Measurements from ENCODE around the gene ACAN. TPM values are rescaled to one million over a fixed set of nuclear protein-coding genes. Genes with fewer than 3 reads are reported as not detected.

The ACAN gene
- total and polyA plus RNA-seq, 2 of the 8 experiments (the other 6 are each of a cell fraction or from before 2014, with no cell fraction given), result 0.71 to 0.73 TPM

DNA sequence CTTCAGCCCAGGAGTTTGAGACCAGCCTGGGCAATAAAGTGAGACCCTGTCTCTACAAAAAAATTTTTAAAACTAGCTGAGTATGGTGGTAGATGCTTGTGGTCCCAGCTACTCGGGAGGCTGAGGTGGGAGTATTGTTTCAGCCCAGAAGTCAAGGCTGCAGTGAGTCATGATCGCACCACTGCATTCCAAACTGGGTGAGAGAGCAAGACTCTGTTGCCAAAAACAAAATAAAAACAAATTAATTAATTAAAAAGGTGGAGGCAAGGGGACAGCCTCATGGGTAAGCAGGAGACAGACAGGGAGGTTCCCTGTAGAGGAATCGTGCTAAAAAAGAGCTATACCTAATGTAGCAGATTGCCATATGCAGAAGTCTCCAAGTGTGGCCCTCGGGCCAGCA lies 79.5 kb downstream of the ACAN start (continued):
- TF ChIP-seq, protein P1, sequence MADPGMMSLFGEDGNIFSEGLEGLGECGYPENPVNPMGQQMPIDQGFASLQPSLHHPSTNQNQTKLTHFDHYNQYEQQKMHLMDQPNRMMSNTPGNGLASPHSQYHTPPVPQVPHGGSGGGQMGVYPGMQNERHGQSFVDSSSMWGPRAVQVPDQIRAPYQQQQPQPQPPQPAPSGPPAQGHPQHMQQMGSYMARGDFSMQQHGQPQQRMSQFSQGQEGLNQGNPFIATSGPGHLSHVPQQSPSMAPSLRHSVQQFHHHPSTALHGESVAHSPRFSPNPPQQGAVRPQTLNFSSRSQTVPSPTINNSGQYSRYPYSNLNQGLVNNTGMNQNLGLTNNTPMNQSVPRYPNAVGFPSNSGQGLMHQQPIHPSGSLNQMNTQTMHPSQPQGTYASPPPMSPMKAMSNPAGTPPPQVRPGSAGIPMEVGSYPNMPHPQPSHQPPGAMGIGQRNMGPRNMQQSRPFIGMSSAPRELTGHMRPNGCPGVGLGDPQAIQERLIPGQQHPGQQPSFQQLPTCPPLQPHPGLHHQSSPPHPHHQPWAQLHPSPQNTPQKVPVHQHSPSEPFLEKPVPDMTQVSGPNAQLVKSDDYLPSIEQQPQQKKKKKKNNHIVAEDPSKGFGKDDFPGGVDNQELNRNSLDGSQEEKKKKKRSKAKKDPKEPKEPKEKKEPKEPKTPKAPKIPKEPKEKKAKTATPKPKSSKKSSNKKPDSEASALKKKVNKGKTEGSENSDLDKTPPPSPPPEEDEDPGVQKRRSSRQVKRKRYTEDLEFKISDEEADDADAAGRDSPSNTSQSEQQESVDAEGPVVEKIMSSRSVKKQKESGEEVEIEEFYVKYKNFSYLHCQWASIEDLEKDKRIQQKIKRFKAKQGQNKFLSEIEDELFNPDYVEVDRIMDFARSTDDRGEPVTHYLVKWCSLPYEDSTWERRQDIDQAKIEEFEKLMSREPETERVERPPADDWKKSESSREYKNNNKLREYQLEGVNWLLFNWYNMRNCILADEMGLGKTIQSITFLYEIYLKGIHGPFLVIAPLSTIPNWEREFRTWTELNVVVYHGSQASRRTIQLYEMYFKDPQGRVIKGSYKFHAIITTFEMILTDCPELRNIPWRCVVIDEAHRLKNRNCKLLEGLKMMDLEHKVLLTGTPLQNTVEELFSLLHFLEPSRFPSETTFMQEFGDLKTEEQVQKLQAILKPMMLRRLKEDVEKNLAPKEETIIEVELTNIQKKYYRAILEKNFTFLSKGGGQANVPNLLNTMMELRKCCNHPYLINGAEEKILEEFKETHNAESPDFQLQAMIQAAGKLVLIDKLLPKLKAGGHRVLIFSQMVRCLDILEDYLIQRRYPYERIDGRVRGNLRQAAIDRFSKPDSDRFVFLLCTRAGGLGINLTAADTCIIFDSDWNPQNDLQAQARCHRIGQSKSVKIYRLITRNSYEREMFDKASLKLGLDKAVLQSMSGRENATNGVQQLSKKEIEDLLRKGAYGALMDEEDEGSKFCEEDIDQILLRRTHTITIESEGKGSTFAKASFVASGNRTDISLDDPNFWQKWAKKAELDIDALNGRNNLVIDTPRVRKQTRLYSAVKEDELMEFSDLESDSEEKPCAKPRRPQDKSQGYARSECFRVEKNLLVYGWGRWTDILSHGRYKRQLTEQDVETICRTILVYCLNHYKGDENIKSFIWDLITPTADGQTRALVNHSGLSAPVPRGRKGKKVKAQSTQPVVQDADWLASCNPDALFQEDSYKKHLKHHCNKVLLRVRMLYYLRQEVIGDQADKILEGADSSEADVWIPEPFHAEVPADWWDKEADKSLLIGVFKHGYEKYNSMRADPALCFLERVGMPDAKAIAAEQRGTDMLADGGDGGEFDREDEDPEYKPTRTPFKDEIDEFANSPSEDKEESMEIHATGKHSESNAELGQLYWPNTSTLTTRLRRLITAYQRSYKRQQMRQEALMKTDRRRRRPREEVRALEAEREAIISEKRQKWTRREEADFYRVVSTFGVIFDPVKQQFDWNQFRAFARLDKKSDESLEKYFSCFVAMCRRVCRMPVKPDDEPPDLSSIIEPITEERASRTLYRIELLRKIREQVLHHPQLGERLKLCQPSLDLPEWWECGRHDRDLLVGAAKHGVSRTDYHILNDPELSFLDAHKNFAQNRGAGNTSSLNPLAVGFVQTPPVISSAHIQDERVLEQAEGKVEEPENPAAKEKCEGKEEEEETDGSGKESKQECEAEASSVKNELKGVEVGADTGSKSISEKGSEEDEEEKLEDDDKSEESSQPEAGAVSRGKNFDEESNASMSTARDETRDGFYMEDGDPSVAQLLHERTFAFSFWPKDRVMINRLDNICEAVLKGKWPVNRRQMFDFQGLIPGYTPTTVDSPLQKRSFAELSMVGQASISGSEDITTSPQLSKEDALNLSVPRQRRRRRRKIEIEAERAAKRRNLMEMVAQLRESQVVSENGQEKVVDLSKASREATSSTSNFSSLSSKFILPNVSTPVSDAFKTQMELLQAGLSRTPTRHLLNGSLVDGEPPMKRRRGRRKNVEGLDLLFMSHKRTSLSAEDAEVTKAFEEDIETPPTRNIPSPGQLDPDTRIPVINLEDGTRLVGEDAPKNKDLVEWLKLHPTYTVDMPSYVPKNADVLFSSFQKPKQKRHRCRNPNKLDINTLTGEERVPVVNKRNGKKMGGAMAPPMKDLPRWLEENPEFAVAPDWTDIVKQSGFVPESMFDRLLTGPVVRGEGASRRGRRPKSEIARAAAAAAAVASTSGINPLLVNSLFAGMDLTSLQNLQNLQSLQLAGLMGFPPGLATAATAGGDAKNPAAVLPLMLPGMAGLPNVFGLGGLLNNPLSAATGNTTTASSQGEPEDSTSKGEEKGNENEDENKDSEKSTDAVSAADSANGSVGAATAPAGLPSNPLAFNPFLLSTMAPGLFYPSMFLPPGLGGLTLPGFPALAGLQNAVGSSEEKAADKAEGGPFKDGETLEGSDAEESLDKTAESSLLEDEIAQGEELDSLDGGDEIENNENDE (IDR thresholded peaks at IDR 0.05; ENCODE audit: insufficient replicate concordance, low read length), result no peak
- no peak for TF ChIP-seq TCF12 (IDR thresholded peaks at IDR 0.05; ENCODE audit: low read depth, low read length)
- TF ChIP-seq MAFK (IDR thresholded peaks at IDR 0.05; ENCODE audit: low read depth, low read length), result no peak
- no peak for TF ChIP-seq JUN (IDR thresholded peaks at IDR 0.05; ENCODE audit: low read depth, low read length)
- TF ChIP-seq SAP30 (IDR thresholded peaks at IDR 0.05; ENCODE audit: insufficient read depth, insufficient replicate concordance, low read length), result no peak
- no peak for TF ChIP-seq EGR1 (IDR thresholded peaks at IDR 0.05; ENCODE audit: borderline replicate concordance, low read depth, low read length)
- no peak for TF ChIP-seq SP1 (IDR thresholded peaks at IDR 0.05; ENCODE audit: low read depth, low read length)
- TF ChIP-seq KDM5A (IDR thresholded peaks at IDR 0.05; ENCODE audit: low read length), result no peak
- TF ChIP-seq CBX8 (IDR thresholded peaks at IDR 0.05; ENCODE audit: borderline replicate concordance, low read depth, low read length), result no peak
- TF ChIP-seq SRF (IDR thresholded peaks at IDR 0.05; ENCODE audit: low read depth, low read length), result no peak
- TF ChIP-seq, protein P2, sequence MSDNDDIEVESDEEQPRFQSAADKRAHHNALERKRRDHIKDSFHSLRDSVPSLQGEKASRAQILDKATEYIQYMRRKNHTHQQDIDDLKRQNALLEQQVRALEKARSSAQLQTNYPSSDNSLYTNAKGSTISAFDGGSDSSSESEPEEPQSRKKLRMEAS (IDR thresholded peaks at IDR 0.05), result no peak
- no peak for TF ChIP-seq FOSL1 (IDR thresholded peaks at IDR 0.05; ENCODE audit: insufficient read depth, low read depth, low read length)
- TF ChIP-seq CHD2 (IDR thresholded peaks at IDR 0.05; ENCODE audit: low read length), result no peak
